Measurements from ENCODE around the gene P3H4.

DNA sequence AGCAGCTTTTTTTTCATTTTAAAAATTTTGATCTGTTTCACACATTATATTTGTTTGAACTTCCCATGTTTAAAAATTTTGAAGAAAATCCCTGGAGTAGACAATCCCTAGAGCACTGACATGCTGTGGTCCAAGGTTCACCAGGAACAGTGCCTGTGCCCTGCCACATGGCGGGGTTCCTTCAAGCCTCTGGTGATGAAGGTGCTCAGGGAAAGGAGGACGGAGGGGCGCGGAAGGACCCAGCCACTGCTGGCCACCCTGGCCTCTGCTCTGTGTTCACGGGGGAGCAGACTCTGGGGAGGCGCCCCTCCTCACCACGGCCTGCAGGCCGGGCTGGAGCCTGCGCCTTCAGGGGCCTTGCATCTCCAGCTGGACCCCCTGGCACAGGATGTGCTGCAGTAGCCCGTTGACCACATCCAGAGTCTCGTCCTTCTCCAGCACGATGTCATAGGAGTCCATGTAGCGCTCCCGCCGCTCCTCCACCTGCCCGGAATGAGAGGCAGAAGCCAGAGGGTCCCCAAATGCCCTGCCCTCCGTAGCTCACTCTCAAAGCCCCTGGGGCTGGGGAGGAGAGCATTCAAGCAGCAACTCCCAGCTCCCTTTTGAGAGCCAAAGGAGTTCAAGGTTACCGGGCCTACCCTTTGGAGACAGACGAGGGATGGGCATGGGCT is 13.6 kb upstream of the P3H4 start:
- TF ChIP-seq POLR2A (IDR thresholded peaks at IDR 0.05) = no peak
- TF ChIP-seq, protein P1, sequence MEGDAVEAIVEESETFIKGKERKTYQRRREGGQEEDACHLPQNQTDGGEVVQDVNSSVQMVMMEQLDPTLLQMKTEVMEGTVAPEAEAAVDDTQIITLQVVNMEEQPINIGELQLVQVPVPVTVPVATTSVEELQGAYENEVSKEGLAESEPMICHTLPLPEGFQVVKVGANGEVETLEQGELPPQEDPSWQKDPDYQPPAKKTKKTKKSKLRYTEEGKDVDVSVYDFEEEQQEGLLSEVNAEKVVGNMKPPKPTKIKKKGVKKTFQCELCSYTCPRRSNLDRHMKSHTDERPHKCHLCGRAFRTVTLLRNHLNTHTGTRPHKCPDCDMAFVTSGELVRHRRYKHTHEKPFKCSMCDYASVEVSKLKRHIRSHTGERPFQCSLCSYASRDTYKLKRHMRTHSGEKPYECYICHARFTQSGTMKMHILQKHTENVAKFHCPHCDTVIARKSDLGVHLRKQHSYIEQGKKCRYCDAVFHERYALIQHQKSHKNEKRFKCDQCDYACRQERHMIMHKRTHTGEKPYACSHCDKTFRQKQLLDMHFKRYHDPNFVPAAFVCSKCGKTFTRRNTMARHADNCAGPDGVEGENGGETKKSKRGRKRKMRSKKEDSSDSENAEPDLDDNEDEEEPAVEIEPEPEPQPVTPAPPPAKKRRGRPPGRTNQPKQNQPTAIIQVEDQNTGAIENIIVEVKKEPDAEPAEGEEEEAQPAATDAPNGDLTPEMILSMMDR (IDR thresholded peaks at IDR 0.05) = no peak
- TF ChIP-seq POLR2AphosphoS5 (IDR thresholded peaks at IDR 0.05) = no peak

All from suprapubic skin (tissue), 4 donors.